Ishikawa (cell line): ENCODE results near the gene EYS.

Source experiments
- CEBPB ChIP-seq: IDR thresholded peaks from 2 replicates; pipeline ENCODE4 v1.6.1; 2012
- CREB1 ChIP-seq: IDR thresholded peaks from 2 replicates; pipeline ENCODE4 v1.6.1; 2012; ENCODE audit warnings: low read depth
- EP300 ChIP-seq: IDR thresholded peaks from 2 replicates; pipeline ENCODE4 v1.6.1; 2012; ENCODE audit warnings: borderline replicate concordance
- FOXM1 ChIP-seq: IDR thresholded peaks from 2 replicates; pipeline ENCODE4 v1.6.1; 2012; ENCODE audit warnings: low read depth, borderline replicate concordance
- NFIC ChIP-seq: IDR thresholded peaks from 2 replicates; pipeline ENCODE4 v1.6.1; 2012
- RAD21 ChIP-seq: IDR thresholded peaks from 2 replicates; pipeline ENCODE4 v1.6.1; 2012; ENCODE audit warnings: low read depth
- TAF1 ChIP-seq: IDR thresholded peaks from 2 replicates; pipeline ENCODE4 v1.6.1; 2012; ENCODE audit warnings: low read depth, mild to moderate bottlenecking
- TCF12 ChIP-seq: IDR thresholded peaks from 2 replicates; pipeline ENCODE4 v1.6.1; 2012; ENCODE audit warnings: low read depth
- TEAD4 ChIP-seq: IDR thresholded peaks from 2 replicates; pipeline ENCODE4 v1.6.1; 2012
- ZBTB7A ChIP-seq: IDR thresholded peaks from 2 replicates; pipeline ENCODE4 v1.6.1; 2012; ENCODE audit warnings: low read depth
- TF ChIP-seq, protein P1 (sequence below): IDR thresholded peaks from 2 replicates; pipeline ENCODE4 v1.6.1; 2012
- TF ChIP-seq, protein P2 (sequence below): IDR thresholded peaks from 2 replicates; pipeline ENCODE4 v1.6.1; 2012; ENCODE audit warnings: low read depth, mild to moderate bottlenecking

DNA sequence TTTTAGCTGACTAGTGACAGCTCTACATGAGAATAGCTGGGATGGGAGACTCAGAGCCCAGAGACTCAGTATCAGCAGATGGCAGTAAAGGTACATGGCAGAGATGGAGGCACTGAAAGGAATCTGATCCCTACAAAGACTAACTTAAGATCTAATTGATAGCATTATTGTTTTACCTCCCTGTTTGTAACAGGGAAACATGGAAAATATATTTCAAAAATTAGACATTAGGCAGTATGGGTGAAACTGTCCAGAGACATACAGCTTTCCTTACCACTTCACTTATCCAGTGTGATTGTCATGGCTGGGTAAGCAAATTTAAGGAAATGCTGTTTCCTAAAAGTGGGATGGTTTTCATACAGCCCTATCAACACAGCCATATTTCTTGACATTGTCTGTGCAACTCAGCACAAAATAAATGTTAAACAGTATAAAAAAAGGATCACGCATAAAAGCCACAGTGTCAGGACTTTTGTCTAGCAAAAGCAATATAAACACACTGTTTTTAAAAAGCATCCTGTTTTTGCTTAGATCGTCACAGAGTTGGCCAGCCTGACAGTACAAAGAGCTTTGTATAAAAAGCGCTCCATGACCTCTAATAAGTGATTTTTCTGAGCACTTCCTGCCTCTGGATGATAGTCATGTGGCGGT lies 1694.5 kb downstream of the EYS start:
- TF ChIP-seq EP300 (no peak), TAF1 (no peak), FOXM1 (no peak), CEBPB (no peak), RAD21 (peak; percentile 82), TEAD4 (no peak), TCF12 (no peak), ZBTB7A (no peak), CREB1 (no peak), NFIC (no peak)
- TF ChIP-seq, protein P1, sequence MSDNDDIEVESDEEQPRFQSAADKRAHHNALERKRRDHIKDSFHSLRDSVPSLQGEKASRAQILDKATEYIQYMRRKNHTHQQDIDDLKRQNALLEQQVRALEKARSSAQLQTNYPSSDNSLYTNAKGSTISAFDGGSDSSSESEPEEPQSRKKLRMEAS = no peak
- TF ChIP-seq, protein P2, sequence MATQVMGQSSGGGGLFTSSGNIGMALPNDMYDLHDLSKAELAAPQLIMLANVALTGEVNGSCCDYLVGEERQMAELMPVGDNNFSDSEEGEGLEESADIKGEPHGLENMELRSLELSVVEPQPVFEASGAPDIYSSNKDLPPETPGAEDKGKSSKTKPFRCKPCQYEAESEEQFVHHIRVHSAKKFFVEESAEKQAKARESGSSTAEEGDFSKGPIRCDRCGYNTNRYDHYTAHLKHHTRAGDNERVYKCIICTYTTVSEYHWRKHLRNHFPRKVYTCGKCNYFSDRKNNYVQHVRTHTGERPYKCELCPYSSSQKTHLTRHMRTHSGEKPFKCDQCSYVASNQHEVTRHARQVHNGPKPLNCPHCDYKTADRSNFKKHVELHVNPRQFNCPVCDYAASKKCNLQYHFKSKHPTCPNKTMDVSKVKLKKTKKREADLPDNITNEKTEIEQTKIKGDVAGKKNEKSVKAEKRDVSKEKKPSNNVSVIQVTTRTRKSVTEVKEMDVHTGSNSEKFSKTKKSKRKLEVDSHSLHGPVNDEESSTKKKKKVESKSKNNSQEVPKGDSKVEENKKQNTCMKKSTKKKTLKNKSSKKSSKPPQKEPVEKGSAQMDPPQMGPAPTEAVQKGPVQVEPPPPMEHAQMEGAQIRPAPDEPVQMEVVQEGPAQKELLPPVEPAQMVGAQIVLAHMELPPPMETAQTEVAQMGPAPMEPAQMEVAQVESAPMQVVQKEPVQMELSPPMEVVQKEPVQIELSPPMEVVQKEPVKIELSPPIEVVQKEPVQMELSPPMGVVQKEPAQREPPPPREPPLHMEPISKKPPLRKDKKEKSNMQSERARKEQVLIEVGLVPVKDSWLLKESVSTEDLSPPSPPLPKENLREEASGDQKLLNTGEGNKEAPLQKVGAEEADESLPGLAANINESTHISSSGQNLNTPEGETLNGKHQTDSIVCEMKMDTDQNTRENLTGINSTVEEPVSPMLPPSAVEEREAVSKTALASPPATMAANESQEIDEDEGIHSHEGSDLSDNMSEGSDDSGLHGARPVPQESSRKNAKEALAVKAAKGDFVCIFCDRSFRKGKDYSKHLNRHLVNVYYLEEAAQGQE = no peak
